ENCODE measurements around the gene ATP5MC2.

GRCh38 chr12:53677800-53678148, 1.9 kb upstream of the ATP5MC2 start:
- TF ChIP-seq, protein P1, sequence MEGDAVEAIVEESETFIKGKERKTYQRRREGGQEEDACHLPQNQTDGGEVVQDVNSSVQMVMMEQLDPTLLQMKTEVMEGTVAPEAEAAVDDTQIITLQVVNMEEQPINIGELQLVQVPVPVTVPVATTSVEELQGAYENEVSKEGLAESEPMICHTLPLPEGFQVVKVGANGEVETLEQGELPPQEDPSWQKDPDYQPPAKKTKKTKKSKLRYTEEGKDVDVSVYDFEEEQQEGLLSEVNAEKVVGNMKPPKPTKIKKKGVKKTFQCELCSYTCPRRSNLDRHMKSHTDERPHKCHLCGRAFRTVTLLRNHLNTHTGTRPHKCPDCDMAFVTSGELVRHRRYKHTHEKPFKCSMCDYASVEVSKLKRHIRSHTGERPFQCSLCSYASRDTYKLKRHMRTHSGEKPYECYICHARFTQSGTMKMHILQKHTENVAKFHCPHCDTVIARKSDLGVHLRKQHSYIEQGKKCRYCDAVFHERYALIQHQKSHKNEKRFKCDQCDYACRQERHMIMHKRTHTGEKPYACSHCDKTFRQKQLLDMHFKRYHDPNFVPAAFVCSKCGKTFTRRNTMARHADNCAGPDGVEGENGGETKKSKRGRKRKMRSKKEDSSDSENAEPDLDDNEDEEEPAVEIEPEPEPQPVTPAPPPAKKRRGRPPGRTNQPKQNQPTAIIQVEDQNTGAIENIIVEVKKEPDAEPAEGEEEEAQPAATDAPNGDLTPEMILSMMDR (IDR thresholded peaks at IDR 0.05; ENCODE audit: low read length), result no peak
- TF ChIP-seq EZH2 (IDR thresholded peaks at IDR 0.05; ENCODE audit: borderline replicate concordance, low read length), result no peak
